Left forelimb (tissue), 1 donor: Measurements from ENCODE around the gene GRAMD1A.
"Not testable (repeated sequence)": the region's sequence is repeated elsewhere in the genome, so short reads cannot be mapped to it uniquely, and the experiment has no call there.

Experiments used
- DNase-seq: peaks from one replicate; pipeline ENCODE4 v3.0.0-alpha.2; 2018; ENCODE audit warnings: low spot score

GRAMD1A gene

GRCh38 chr19:34979819-34980640 is 20.1 kb upstream of the GRAMD1A start:
- DNase-seq = no peak

GRCh38 chr19:34982275-34982674 is 17.8 kb upstream of the GRAMD1A start:
- DNase-seq = no peak

- no peak for DNase-seq
Observed at GRCh38 chr19:34983786-34984185, 16.3 kb upstream of the GRAMD1A start.

GRCh38 chr19:34984287-34984686 is 15.8 kb upstream of the GRAMD1A start:
- DNase-seq = no peak

GRCh38 chr19:34985249-34986022 is 14.7 kb upstream of the GRAMD1A start:
- no peak for DNase-seq

- no peak for DNase-seq
Observed at GRCh38 chr19:34988119-34988518, 12.0 kb upstream of the GRAMD1A start.

GRCh38 chr19:34989298-34989697 is 10.8 kb upstream of the GRAMD1A start:
- DNase-seq = no peak

GRCh38 chr19:34990578-34991192 is 9.4 kb upstream of the GRAMD1A start:
- DNase-seq = no peak

- no peak for DNase-seq
Observed at GRCh38 chr19:34991542-34992333, 8.4 kb upstream of the GRAMD1A start.

GRCh38 chr19:34992582-34992981 is 7.5 kb upstream of the GRAMD1A start:
- not testable (repeated sequence) for DNase-seq

- DNase-seq = no peak
Observed at GRCh38 chr19:34994286-34994642, 5.9 kb upstream of the GRAMD1A start.

GRCh38 chr19:34994643-34995541 is 5.2 kb upstream of the GRAMD1A start:
- DNase-seq = no peak

GRCh38 chr19:34995551-34995950 is 4.6 kb upstream of the GRAMD1A start:
- DNase-seq = no peak

GRCh38 chr19:34997071-34997617 is 3.0 kb upstream of the GRAMD1A start:
- DNase-seq = no peak

- not testable (repeated sequence) for DNase-seq
Observed at GRCh38 chr19:34998224-34998623, 1.9 kb upstream of the GRAMD1A start.

- no peak for DNase-seq
Observed at GRCh38 chr19:34998777-34999497, 1.2 kb upstream of the GRAMD1A start.

- no peak for DNase-seq
Observed at GRCh38 chr19:35000338-35000646, 169 bp downstream of the GRAMD1A start.

GRCh38 chr19:35000647-35001501 is 751 bp downstream of the GRAMD1A start:
- DNase-seq = no peak

GRCh38 chr19:35002037-35002535 is 2.0 kb downstream of the GRAMD1A start:
- no peak for DNase-seq
